Gastroesophageal sphincter (tissue), 3 donors: ENCODE results near the gene VWA3B.

Experiments
- EP300 ChIP-seq: sonication (generic); formaldehyde crosslinking; IDR thresholded peaks from one replicate; pipeline ENCODE4 v1.6.1; 2017; ENCODE audit warnings: antibody characterized with exemption, mild to moderate bottlenecking
- POLR2A ChIP-seq, 2 donors: fragments of 450-650 bp; IDR thresholded peaks; one replicate each; pipeline ENCODE4 v1.6.1; 2017; ENCODE audit warnings: antibody characterized with exemption in 2 of 2, mild to moderate bottlenecking in 2 of 2, moderate library complexity in 1 of 2
- POLR2AphosphoS5 ChIP-seq: sonication (generic); formaldehyde crosslinking; IDR thresholded peaks from one replicate; pipeline ENCODE4 v1.6.1; 2017; ENCODE audit warnings: antibody characterized with exemption
- TF ChIP-seq, protein P1 (sequence below), 4 experiments: fragments of 200-600 bp in 2 of 4; fragments of 450-650 bp in 2 of 4; sonication (generic) in 1 of 4; IDR thresholded peaks; one replicate each; pipeline ENCODE4 v1.5.1; 2017 to 2019; ENCODE audit warnings: antibody characterized with exemption in 4 of 4, mild to moderate bottlenecking in 2 of 4, moderate library complexity in 2 of 4

DNA sequence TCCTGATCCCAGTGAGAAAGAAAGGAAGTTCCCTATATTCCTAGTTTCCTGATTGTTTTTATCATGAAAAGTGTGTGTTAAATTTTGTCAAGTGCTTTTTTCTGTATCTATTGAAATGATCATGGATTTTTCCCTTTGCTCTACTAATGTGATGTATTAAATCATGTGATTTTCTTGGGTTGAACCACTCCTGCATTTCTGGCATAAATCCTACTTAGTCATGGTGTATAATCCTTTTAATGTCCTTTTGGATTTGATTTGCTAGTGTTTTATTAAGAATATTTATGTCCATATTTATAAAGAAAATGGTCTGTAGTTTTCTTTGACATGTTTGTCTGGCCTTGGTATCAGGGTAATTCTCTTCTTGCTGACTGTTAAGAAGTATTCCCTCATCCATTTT, 171.9 kb downstream of the VWA3B start:
- no peak for TF ChIP-seq POLR2AphosphoS5
- TF ChIP-seq, protein P1, sequence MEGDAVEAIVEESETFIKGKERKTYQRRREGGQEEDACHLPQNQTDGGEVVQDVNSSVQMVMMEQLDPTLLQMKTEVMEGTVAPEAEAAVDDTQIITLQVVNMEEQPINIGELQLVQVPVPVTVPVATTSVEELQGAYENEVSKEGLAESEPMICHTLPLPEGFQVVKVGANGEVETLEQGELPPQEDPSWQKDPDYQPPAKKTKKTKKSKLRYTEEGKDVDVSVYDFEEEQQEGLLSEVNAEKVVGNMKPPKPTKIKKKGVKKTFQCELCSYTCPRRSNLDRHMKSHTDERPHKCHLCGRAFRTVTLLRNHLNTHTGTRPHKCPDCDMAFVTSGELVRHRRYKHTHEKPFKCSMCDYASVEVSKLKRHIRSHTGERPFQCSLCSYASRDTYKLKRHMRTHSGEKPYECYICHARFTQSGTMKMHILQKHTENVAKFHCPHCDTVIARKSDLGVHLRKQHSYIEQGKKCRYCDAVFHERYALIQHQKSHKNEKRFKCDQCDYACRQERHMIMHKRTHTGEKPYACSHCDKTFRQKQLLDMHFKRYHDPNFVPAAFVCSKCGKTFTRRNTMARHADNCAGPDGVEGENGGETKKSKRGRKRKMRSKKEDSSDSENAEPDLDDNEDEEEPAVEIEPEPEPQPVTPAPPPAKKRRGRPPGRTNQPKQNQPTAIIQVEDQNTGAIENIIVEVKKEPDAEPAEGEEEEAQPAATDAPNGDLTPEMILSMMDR (IDR thresholded peaks at IDR 0.05): no peak
- TF ChIP-seq POLR2A (IDR thresholded peaks at IDR 0.05): no peak
- TF ChIP-seq EP300: no peak
